ENCODE measurements around the gene MBTPS1.

GRCh38 chr16:84074721-84075120 is 42.0 kb downstream of the MBTPS1 start:
- TF ChIP-seq POLR2A (IDR thresholded peaks at IDR 0.05) (no peak), CTCF (IDR thresholded peaks at IDR 0.05) (no peak)
